ENCODE results near the gene MAP1S. TPM values are rescaled to one million over a fixed set of nuclear protein-coding genes. Genes with fewer than 3 reads are reported as not detected.

Gene MAP1S
- polyA plus RNA-seq, 1 of the 3 experiments (the other 2 are of a cell fraction), result 18.4 TPM

- WGBS (ENCODE audit: low lambda C conversion rate), result 65% methylated on average over 10 of the region's 19 CpGs
- Histone ChIP-seq H3K36me3 (replicated peaks in 1 of 2; ENCODE audit: control insufficient read depth in 1 of 2, insufficient read depth in 2 of 2, low read length in 1 of 2) (no peaks in the 10 kb centered on the region), H3K79me2 (ENCODE audit: insufficient read depth) (no peaks in the 10 kb centered on the region), H3K27ac (ENCODE audit: low read depth in 2 of 2, low read length in 1 of 2) (no peak overlapping the region), H2AFZ (ENCODE audit: low read depth) (no peak overlapping the region), H4K20me1 (ENCODE audit: insufficient read depth) (no peaks in the 10 kb centered on the region), H3K9ac (no peak overlapping the region), H3K9me3 (no peaks in the 10 kb centered on the region), H3F3A (replicated peaks; ENCODE audit: insufficient read depth) (no peaks in the 10 kb centered on the region), H3K27me3 (ENCODE audit: insufficient read depth) (no peaks in the 10 kb centered on the region), H3K9me2 (no peaks in the 10 kb centered on the region), H3K4me1 (ENCODE audit: control insufficient read depth in 1 of 2, insufficient read depth in 2 of 2, low read depth in 1 of 2, low read length in 1 of 2) (peaks cover 0 to 6% of the 10 kb centered on the region in 2 experiments; a peak in 1 of 4 replicates), H3K4me3 (ENCODE audit: low read depth in 2 of 2, low read length in 1 of 2) (no peak overlapping the region), H3K4me2 (no peak overlapping the region)
- ChIA-PET POLR2A (interaction anchor here (0.6 kb wide), 1 partner anchor 316 kb away, joined by 3 read pairs; no protein-coding TSS in a partner anchor), CTCF (interaction anchor here (1.0 kb wide), 1 partner anchor 10 kb away, joined by 3 read pairs; no protein-coding TSS in a partner anchor)
- TF ChIP-seq MXI1 (IDR thresholded peaks at IDR 0.05; ENCODE audit: low read depth, low read length) (no peak), EP300 (IDR thresholded peaks at IDR 0.05; ENCODE audit: borderline replicate concordance in 1 of 2, low read depth in 1 of 2, low read length in 1 of 2) (no peak), CHD2 (IDR thresholded peaks at IDR 0.05; ENCODE audit: low read length, partially characterized antibody) (no peak), MAX (IDR thresholded peaks at IDR 0.05; ENCODE audit: low read depth) (no peak), TCF12 (IDR thresholded peaks at IDR 0.05) (no peak), NRF1 (IDR thresholded peaks at IDR 0.05; ENCODE audit: low read depth, low read length) (no peak), GATA2 (CRISPR knock-in tag; IDR thresholded peaks at IDR 0.05) (no peak), PBX3 (IDR thresholded peaks at IDR 0.05) (no peak), RAD21 (IDR thresholded peaks at IDR 0.05; ENCODE audit: low read length) (no peak), SIN3A (IDR thresholded peaks at IDR 0.05; ENCODE audit: borderline replicate concordance, low read depth, low read length) (no peak), JUND (IDR thresholded peaks at IDR 0.05) (no peak)
- peak; percentile 54 for DNase-seq
Observed at GRCh38 chr19:17673937-17674799, 45.1 kb upstream of the MAP1S start.

GRCh38 chr19:17676295-17676694, 43.0 kb upstream of the MAP1S start:
- no peak overlapping the region for H3K9ac ChIP-seq
- no peaks in the 10 kb centered on the region for H3F3A ChIP-seq (replicated peaks; ENCODE audit: insufficient read depth)
- WGBS (ENCODE audit: low lambda C conversion rate), result 8% methylated on average over 2 of the region's 2 CpGs
- no peaks in the 10 kb centered on the region for H3K9me2 ChIP-seq
- no peaks in the 10 kb centered on the region for H3K36me3 ChIP-seq (replicated peaks in 1 of 2; ENCODE audit: control insufficient read depth in 1 of 2, insufficient read depth in 2 of 2, low read length in 1 of 2)
- H3K27ac ChIP-seq (ENCODE audit: low read depth in 2 of 2, low read length in 1 of 2), result no peak overlapping the region
- H3K4me1 ChIP-seq (ENCODE audit: control insufficient read depth in 1 of 2, insufficient read depth in 2 of 2, low read depth in 1 of 2, low read length in 1 of 2), result peaks cover 0 to 6% of the 10 kb centered on the region in 2 experiments; a peak in 1 of 4 replicates
- H3K4me3 ChIP-seq (ENCODE audit: low read depth in 2 of 2, low read length in 1 of 2), result no peak overlapping the region
- H3K27me3 ChIP-seq (ENCODE audit: insufficient read depth), result no peaks in the 10 kb centered on the region
- no peaks in the 10 kb centered on the region for H3K79me2 ChIP-seq (ENCODE audit: insufficient read depth)
- H3K9me3 ChIP-seq, result no peaks in the 10 kb centered on the region
- TF ChIP-seq FOXJ3 (CRISPR knock-in tag; IDR thresholded peaks at IDR 0.05) (no peak), RAD21 (IDR thresholded peaks at IDR 0.05; ENCODE audit: low read length) (no peak), EP300 (IDR thresholded peaks at IDR 0.05; ENCODE audit: borderline replicate concordance in 1 of 2, low read depth in 1 of 2, low read length in 1 of 2) (no peak), EZH2phosphoT487 (IDR thresholded peaks at IDR 0.05; ENCODE audit: borderline replicate concordance, low read depth) (no peak), MXI1 (IDR thresholded peaks at IDR 0.05; ENCODE audit: low read depth, low read length) (no peak), REST (IDR thresholded peaks at IDR 0.05; ENCODE audit: low read depth, low read length) (no peak), TAF1 (IDR thresholded peaks at IDR 0.05; ENCODE audit: borderline replicate concordance, low read depth, low read length) (no peak), ZBTB33 (IDR thresholded peaks at IDR 0.05; ENCODE audit: borderline replicate concordance, low read depth) (no peak)
- DNase-seq, result no peak
- no peak overlapping the region for H3K4me2 ChIP-seq
- H2AFZ ChIP-seq (ENCODE audit: low read depth), result no peak overlapping the region
- no peaks in the 10 kb centered on the region for H4K20me1 ChIP-seq (ENCODE audit: insufficient read depth)
- ChIA-PET CTCF (interaction anchor here (2.0 kb wide), 1 partner anchor 183 kb away, joined by 6 read pairs; the partner anchor contains the start of gene RPL18A), POLR2A (interaction anchor here (0.5 kb wide), 1 partner anchor 86 kb away, joined by 4 read pairs; no protein-coding TSS in a partner anchor)

All from SK-N-SH (cell line).